IMR-90 (cell line): Measurements from ENCODE around the gene SLC7A6OS. TPM values are rescaled to one million over a fixed set of nuclear protein-coding genes. Genes with fewer than 3 reads are reported as not detected.

ENCODE experiments used
- ATAC-seq: fragments of 200-7000 bp; cut with Tn5 transposase; 2 replicates; pipeline ENCODE4 v1.9.1; 2020; ENCODE audit warnings: low read depth, mild to moderate bottlenecking, moderate library complexity
- BruUV-seq: library from RNA; stranded (reverse); fragments of 400-500 nt; replicated peaks from 2 replicates; lab custom pipeline; 2021; lab: Mats Ljungman, UMichigan
- CTCF ChIA-PET: fragments of 300-600 bp; formaldehyde crosslinking; extraction: SDS; loops from one replicate; lab custom pipeline; 2021; ENCODE audit warnings: antibody characterized with exemption; lab: Yijun Ruan, JAX
- POLR2A ChIA-PET: fragments of 300-600 bp; sonication (Branson Sonifier 250); formaldehyde crosslinking; loops from one replicate; lab custom pipeline; 2022; ENCODE audit warnings: antibody characterized with exemption; ENCODE audit not compliant: unreplicated experiment; lab: Charles Lee
- DNase-seq: peaks from one replicate; pipeline ENCODE4 v3.0.0; 2013
- H2AFZ ChIP-seq: replicated peaks from 2 replicates; pipeline ENCODE3; 2013; ENCODE audit warnings: low read length, mild to moderate bottlenecking; ENCODE audit not compliant: poor library complexity
- H2AK5ac ChIP-seq: 2 replicates; pipeline ENCODE4 v1.6.1; 2013; ENCODE audit warnings: low read depth, low read length, inconsistent platforms
- H2AK9ac ChIP-seq: replicated peaks from 2 replicates; pipeline ENCODE3; 2013; ENCODE audit warnings: mild to moderate bottlenecking, low read depth, low read length, moderate library complexity; ENCODE audit not compliant: poor library complexity
- H2BK120ac ChIP-seq: 2 replicates; pipeline ENCODE4 v1.6.1; 2013; ENCODE audit warnings: low read depth, low read length, inconsistent platforms
- H2BK15ac ChIP-seq: 3 replicates; pipeline ENCODE4 v1.6.1; 2013; ENCODE audit warnings: low read depth, low read length, inconsistent platforms
- H2BK20ac ChIP-seq: 2 replicates; pipeline ENCODE4 v1.6.1; 2013; ENCODE audit warnings: low read depth, mild to moderate bottlenecking, inconsistent platforms, low read length, moderate library complexity
- H2BK5ac ChIP-seq: 2 replicates; pipeline ENCODE4 v1.6.1; 2013; ENCODE audit warnings: mild to moderate bottlenecking, low read depth, low read length, inconsistent platforms; ENCODE audit not compliant: poor library complexity, severe bottlenecking
- H3K14ac ChIP-seq: replicated peaks from 2 replicates; pipeline ENCODE4 v1.6.1; 2013; ENCODE audit warnings: low read depth, low read length, inconsistent platforms
- H3K18ac ChIP-seq: 2 replicates; pipeline ENCODE4 v1.6.1; 2013; ENCODE audit warnings: low read depth, low read length, control low read depth
- H3K23ac ChIP-seq: 2 replicates; pipeline ENCODE4 v1.6.1; 2013; ENCODE audit warnings: low read depth, low read length, inconsistent platforms
- H3K27ac ChIP-seq: 2 replicates; pipeline ENCODE4 v1.5.1; 2013; ENCODE audit warnings: mild to moderate bottlenecking, control low read depth, low read length; ENCODE audit not compliant: insufficient read depth
- H3K27me3 ChIP-seq: 2 replicates; pipeline ENCODE4 v1.6.1; 2013; ENCODE audit warnings: low read length; ENCODE audit not compliant: control insufficient read depth, insufficient read depth
- H3K36me3 ChIP-seq: 2 replicates; pipeline ENCODE4 v1.6.1; 2013; ENCODE audit warnings: low read length, mixed read lengths; ENCODE audit not compliant: control insufficient read depth, insufficient read depth
- H3K4ac ChIP-seq: 2 replicates; pipeline ENCODE4 v1.6.1; 2013; ENCODE audit warnings: low read depth, low read length, inconsistent platforms
- H3K4me1 ChIP-seq: 2 replicates; pipeline ENCODE4 v1.6.1; 2013; ENCODE audit warnings: low read length, mixed read lengths; ENCODE audit not compliant: control insufficient read depth, insufficient read depth
- H3K4me2 ChIP-seq: 2 replicates; pipeline ENCODE4 v1.6.1; 2013; ENCODE audit warnings: low read depth, mild to moderate bottlenecking, control low read depth, low read length, moderate library complexity
- H3K4me3 ChIP-seq: 2 replicates; pipeline ENCODE4 v1.5.1; 2013; ENCODE audit warnings: low read depth, mild to moderate bottlenecking, control low read depth, low read length, moderate library complexity; ENCODE audit not compliant: insufficient read depth
- H3K56ac ChIP-seq: 2 replicates; pipeline ENCODE4 v1.6.1; 2013; ENCODE audit warnings: low read length, inconsistent platforms; ENCODE audit not compliant: insufficient read depth; ENCODE audit errors: extremely low read depth
- H3K79me1 ChIP-seq, 2 experiments: 2 replicates each; pipeline ENCODE4 v1.6.1; 2013; ENCODE audit warnings: low read length in 2 of 2, inconsistent platforms in 1 of 2, low read depth in 1 of 2
- H3K9ac ChIP-seq: 2 replicates; pipeline ENCODE4 v1.6.1; 2013; ENCODE audit warnings: low read depth, low read length, control low read depth
- H3K9me1 ChIP-seq: 2 replicates; pipeline ENCODE4 v1.6.1; 2013; ENCODE audit warnings: low read length, inconsistent platforms; ENCODE audit not compliant: insufficient read depth
- H3K9me3 ChIP-seq: 2 replicates; pipeline ENCODE4 v1.6.1; 2013; ENCODE audit warnings: low read length; ENCODE audit not compliant: control insufficient read depth, insufficient read depth
- H4K20me1 ChIP-seq: 2 replicates; pipeline ENCODE4 v1.6.1; 2013; ENCODE audit warnings: low read length, inconsistent platforms; ENCODE audit not compliant: insufficient read depth
- H4K5ac ChIP-seq: 2 replicates; pipeline ENCODE4 v1.6.1; 2013; ENCODE audit warnings: mild to moderate bottlenecking, low read depth, low read length, control low read depth
- H4K8ac ChIP-seq, 2 experiments: 2 replicates each; pipeline ENCODE4 v1.6.1; 2013; ENCODE audit warnings: low read depth in 2 of 2, low read length in 2 of 2, control low read depth in 1 of 2, inconsistent platforms in 1 of 2
- H4K91ac ChIP-seq: 2 replicates; pipeline ENCODE4 v1.6.1; 2013; ENCODE audit warnings: low read depth, low read length, inconsistent platforms; ENCODE audit not compliant: insufficient read depth
- BHLHE40 ChIP-seq: fragments of 150-350 bp; IDR thresholded peaks from 2 replicates; pipeline ENCODE4 v1.6.1; 2016; ENCODE audit warnings: mild to moderate bottlenecking, low read depth, low read length
- CEBPB ChIP-seq: IDR thresholded peaks from 2 replicates; pipeline ENCODE4 v1.6.1; 2012; ENCODE audit warnings: low read depth, low read length, improper control_type of control experiment
- CHD1 ChIP-seq: IDR thresholded peaks from 2 replicates; pipeline ENCODE4 v1.6.1; 2012; ENCODE audit warnings: low read depth, low read length, improper control_type of control experiment
- MAZ ChIP-seq: IDR thresholded peaks from 2 replicates; pipeline ENCODE4 v1.6.1; 2012; ENCODE audit warnings: low read depth, mild to moderate bottlenecking, low read length, improper control_type of control experiment, moderate library complexity, borderline replicate concordance
- POLR2A ChIP-seq: IDR thresholded peaks from 2 replicates; pipeline ENCODE4 v1.6.1; 2012; ENCODE audit warnings: mild to moderate bottlenecking, low read depth, low read length
- RAD21 ChIP-seq: IDR thresholded peaks from 2 replicates; pipeline ENCODE4 v1.6.1; 2012; ENCODE audit warnings: low read length, improper control_type of control experiment
- RCOR1 ChIP-seq: IDR thresholded peaks from 2 replicates; pipeline ENCODE4 v1.6.1; 2012; ENCODE audit warnings: mild to moderate bottlenecking, low read length, improper control_type of control experiment; ENCODE audit not compliant: insufficient replicate concordance
- RFX5 ChIP-seq: IDR thresholded peaks from 2 replicates; pipeline ENCODE4 v1.8.0; 2012; ENCODE audit warnings: low read depth, mild to moderate bottlenecking, low read length, moderate library complexity
- SMC3 ChIP-seq: fragments of 150-350 bp; IDR thresholded peaks from 2 replicates; pipeline ENCODE4 v1.6.1; 2016; ENCODE audit warnings: low read depth, mild to moderate bottlenecking, antibody characterized with exemption, low read length, moderate library complexity
- USF2 ChIP-seq: fragments of 150-350 bp; IDR thresholded peaks from 2 replicates; pipeline ENCODE4 v1.6.1; 2017; ENCODE audit warnings: mild to moderate bottlenecking, antibody characterized with exemption, low read length, low read depth
- WGBS, 2 experiments: methylation state at CpG; one replicate each; pipeline versions ENCODE4 v1.1.5 to v1.1.7; 2013; ENCODE audit warnings: missing lambda C conversion rate in 2 of 2; ENCODE audit not compliant: insufficient read length in 1 of 2; ENCODE audit errors: extremely low coverage in 2 of 2; 5-methylcytosine and 5-hydroxymethylcytosine counted together
- dilution Hi-C: fragments of 300-500 bp; cut with HindIII; formaldehyde crosslinking; loops from one replicate; pipeline ENCODE4 v1.14.3; 2018; ENCODE audit warnings: low sequenced_read_pairs; ENCODE audit not compliant: unreplicated experiment
- in situ Hi-C: fragments of 300-500 bp; cut with MboI; formaldehyde crosslinking; loops from 3 replicates; pipeline ENCODE4 v1.14.3; 2019; ENCODE audit warnings: low sequenced_read_pairs, inconsistent platforms, mixed read lengths
- intact Hi-C: fragments of 100-400 bp; cut with micrococcal nuclease; formaldehyde crosslinking; loops from 2 replicates; pipeline ENCODE4 v1.10.0; 2022
- polyA plus RNA-seq, 3 experiments: library from polyadenylated mRNA; depleted of rRNA; stranded (reverse); fragments of >200 nt; gene quantifications; 2 replicates each; pipeline ENCODE4 v1.2.3, GENCODE V29; 2012; ENCODE audit warnings: low replicate concordance in 1 of 3
- total RNA-seq: library from RNA; depleted of rRNA; stranded (reverse); fragments of >200 nt; gene quantifications from 2 replicates; pipeline ENCODE4 v1.2.3, GENCODE V29; 2012
- TF ChIP-seq, protein P1 (sequence below): fragments of 150-350 bp; IDR thresholded peaks from 2 replicates; pipeline ENCODE4 v1.6.1; 2016; ENCODE audit warnings: low read depth, mild to moderate bottlenecking, low read length, moderate library complexity, borderline replicate concordance

The SLC7A6OS gene
- total and polyA plus RNA-seq, 2 of the 4 experiments (the other 2 are of a cell fraction), result 6.8 to 8.4 TPM

- no CpG with 5 or more reads among the region's 11 CpGs for WGBS, 2 experiments
- no peak overlapping the region for H3K9ac ChIP-seq
- DNase-seq, result no peak
- ChIA-PET CTCF (interaction anchor here (0.8 to 1.5 kb wide), 2 partner anchors 15 to 18 kb away, joined by 3 to 5 read pairs; no protein-coding TSS in a partner anchor), POLR2A (no interaction called here)
- no peaks in the 10 kb centered on the region for H3K9me3 ChIP-seq
- in situ Hi-C loops, result no loop called here
- no peak overlapping the region for H3K4me3 ChIP-seq
- H2AK9ac ChIP-seq, result no peak overlapping the region
- no peaks in the 10 kb centered on the region for H3K27me3 ChIP-seq
- intact Hi-C loops, result no loop called here
- peaks cover 63% of the 10 kb centered on the region for H3K36me3 ChIP-seq
- no TSS peak for BruUV-seq
- no peaks in the 10 kb centered on the region for H3K4me1 ChIP-seq
- dilution Hi-C loops, result no loop called here
- H3K23ac ChIP-seq, result no peak overlapping the region
- H2AFZ ChIP-seq, result no peak overlapping the region
- H2BK5ac ChIP-seq, result no peak overlapping the region
- no peak overlapping the region for H3K14ac ChIP-seq
- H4K5ac ChIP-seq, result no peak overlapping the region
- TF ChIP-seq CEBPB (no peak), RAD21 (no peak), POLR2A (no peak), MAZ (no peak), RCOR1 (no peak), CHD1 (no peak), SMC3 (no peak), BHLHE40 (no peak), RFX5 (no peak), USF2 (no peak)
- TF ChIP-seq, protein P1, sequence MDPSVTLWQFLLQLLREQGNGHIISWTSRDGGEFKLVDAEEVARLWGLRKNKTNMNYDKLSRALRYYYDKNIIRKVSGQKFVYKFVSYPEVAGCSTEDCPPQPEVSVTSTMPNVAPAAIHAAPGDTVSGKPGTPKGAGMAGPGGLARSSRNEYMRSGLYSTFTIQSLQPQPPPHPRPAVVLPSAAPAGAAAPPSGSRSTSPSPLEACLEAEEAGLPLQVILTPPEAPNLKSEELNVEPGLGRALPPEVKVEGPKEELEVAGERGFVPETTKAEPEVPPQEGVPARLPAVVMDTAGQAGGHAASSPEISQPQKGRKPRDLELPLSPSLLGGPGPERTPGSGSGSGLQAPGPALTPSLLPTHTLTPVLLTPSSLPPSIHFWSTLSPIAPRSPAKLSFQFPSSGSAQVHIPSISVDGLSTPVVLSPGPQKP, result no peak
- H3K9me1 ChIP-seq, result peaks cover 4% of the 10 kb centered on the region; the same call in 1 of the 2 replicates
- ATAC-seq, result no peak
- H2AK5ac ChIP-seq, result no peak overlapping the region
- no peak overlapping the region for H3K56ac ChIP-seq
- no peaks in the 10 kb centered on the region for H4K20me1 ChIP-seq
- no peak overlapping the region for H2BK15ac ChIP-seq
- no peak overlapping the region for H3K27ac ChIP-seq
- no peak overlapping the region for H3K4me2 ChIP-seq
- no peaks in the 10 kb centered on the region for H3K79me1 ChIP-seq
- H2BK20ac ChIP-seq, result no peak overlapping the region
- no peak overlapping the region for H3K4ac ChIP-seq
- no peak overlapping the region for H4K91ac ChIP-seq
- H4K8ac ChIP-seq, result no peak overlapping the region
- no peak overlapping the region for H3K18ac ChIP-seq
- no peak overlapping the region for H2BK120ac ChIP-seq
Measured at GRCh38 chr16:68344252-68344651, 33.5 kb upstream of the SLC7A6OS start.
